22Rv1 (cell line): ENCODE data around the gene PCBP2.

Experiments used
- H3K27ac ChIP-seq: fragments of 450-650 bp; 2 replicates; pipeline ENCODE4 v1.5.1; 2017
- CTCF ChIP-seq: fragments of 450-650 bp; IDR thresholded peaks from 2 replicates; pipeline ENCODE4 v1.5.1; 2017; ENCODE audit warnings: mild to moderate bottlenecking
- ZFX ChIP-seq: fragments of 450-650 bp; IDR thresholded peaks from 2 replicates; pipeline ENCODE4 v1.6.1; 2017; ENCODE audit warnings: antibody characterized with exemption, borderline replicate concordance

The PCBP2 gene

GRCh38 chr12:53500142-53500775 is 48.4 kb downstream of the PCBP2 start:
- H3K27ac ChIP-seq: peak overlapping the region; percentile 100
- no peak for TF ChIP-seq CTCF
- no peak for TF ChIP-seq ZFX

- H3K27ac ChIP-seq: peak within 1 kb of the TSS; percentile 100
- TF ChIP-seq CTCF (peak; percentile 18; the same call in 1 of the 2 replicates), ZFX (0 out of 2 replicates have a peak, but pooled peaks have one; percentile 64)
Observed at GRCh38 chr12:53500776-53501614, 49.1 kb downstream of the PCBP2 start, which contains the start of gene TARBP2. TSS of gene TARBP2 (plus strand) at chr12:53501283. CDS start at chr12:53501409, 126 bp downstream.

- peak overlapping the region; percentile 100 for H3K27ac ChIP-seq
- no peak for TF ChIP-seq ZFX
- no peak for TF ChIP-seq CTCF
Observed at GRCh38 chr12:53501615-53502181, 49.8 kb downstream of the PCBP2 start.

GRCh38 chr12:53502331-53502730 is 50.4 kb downstream of the PCBP2 start:
- TF ChIP-seq CTCF (no peak), ZFX (no peak)
- peak overlapping the region; percentile 100 for H3K27ac ChIP-seq

GRCh38 chr12:53502983-53503728 is 51.3 kb downstream of the PCBP2 start:
- H3K27ac ChIP-seq: peak overlapping the region; percentile 100
- TF ChIP-seq ZFX (no peak), CTCF (no peak)

GRCh38 chr12:53504004-53504920 is 52.4 kb downstream of the PCBP2 start:
- 0 out of 2 replicates have a peak overlapping the region, but pooled peaks have one; percentile 100 for H3K27ac ChIP-seq
- no peak for TF ChIP-seq CTCF
- no peak for TF ChIP-seq ZFX
